Stimulated activated CD4-positive, alpha-beta T cell treated with anti-CD3 and anti-CD28 coated beads, TNF-alpha, amount 100 ng/mL, for 24 hours (primary cell): Measurements from ENCODE around the gene UFD1.
A peak's percentile ranks its signal among the peaks of the same experiment; 100 is the strongest.

Experiments used
- DNase-seq, 3 experiments: peaks; one replicate each; pipeline ENCODE4 v3.0.0-alpha.2; 2020; ENCODE audit warnings: low read depth in 3 of 3

Gene UFD1

DNA sequence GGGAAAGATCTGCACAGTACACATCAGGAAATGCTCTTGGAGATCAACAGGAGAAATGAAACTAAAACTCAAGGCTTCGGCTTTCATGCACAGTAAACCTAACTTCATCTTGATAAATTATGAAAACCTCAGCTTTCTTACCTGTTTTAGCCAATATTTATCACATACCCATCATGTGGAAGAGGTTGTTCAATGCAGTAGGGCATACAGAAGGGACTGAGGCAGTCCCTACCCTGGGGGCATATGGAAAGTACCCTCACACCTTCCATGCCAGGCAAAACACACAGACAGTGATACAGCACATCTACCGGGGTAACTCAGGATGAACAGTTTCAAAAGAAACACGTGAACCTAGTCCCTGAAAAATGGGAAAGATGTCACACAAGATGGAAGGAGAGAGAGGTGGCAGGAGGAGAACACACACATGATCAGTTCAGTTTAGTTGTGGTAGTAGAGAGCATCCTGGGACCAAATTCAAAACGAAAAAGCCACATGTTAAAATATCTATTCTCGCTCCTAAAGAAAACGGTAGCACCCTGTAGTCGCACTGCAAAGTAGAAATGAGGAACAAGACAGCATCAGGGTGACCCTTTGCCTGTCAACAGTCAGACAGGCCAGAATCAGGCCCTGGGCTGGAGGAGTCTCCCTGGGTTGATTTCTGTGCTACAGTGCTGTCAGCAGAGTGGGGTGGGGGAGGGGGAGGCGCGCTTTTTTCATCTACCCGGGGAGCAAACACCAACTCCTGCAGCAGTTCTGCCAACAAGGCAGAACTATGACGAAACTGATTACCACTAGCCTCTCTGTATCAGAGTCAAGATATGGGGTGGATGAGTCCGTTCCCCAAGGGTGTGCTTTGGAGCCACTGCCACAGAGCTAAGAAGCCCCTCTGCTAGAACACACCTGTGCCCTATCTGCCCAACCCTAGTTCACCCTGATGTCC, 48.8 kb downstream of the UFD1 start:
- DNase-seq = peak in 1 of 3 experiments; percentile 44

DNA sequence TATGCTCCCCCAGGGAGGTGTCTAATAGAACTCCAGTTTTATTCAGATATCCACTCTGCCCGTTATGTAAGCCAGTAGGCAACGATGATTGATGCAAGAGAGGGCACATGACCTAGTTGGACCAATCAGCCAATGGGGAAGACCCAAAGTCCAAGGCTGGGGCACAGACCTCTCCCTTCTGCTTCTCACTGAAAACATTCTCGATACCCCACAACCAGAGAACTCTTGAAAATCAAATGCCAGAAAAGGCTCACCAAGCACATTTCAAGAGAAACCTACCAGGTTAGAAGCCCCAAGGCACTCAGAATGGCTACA, 54.9 kb downstream of the UFD1 start:
- no peak for DNase-seq

DNA sequence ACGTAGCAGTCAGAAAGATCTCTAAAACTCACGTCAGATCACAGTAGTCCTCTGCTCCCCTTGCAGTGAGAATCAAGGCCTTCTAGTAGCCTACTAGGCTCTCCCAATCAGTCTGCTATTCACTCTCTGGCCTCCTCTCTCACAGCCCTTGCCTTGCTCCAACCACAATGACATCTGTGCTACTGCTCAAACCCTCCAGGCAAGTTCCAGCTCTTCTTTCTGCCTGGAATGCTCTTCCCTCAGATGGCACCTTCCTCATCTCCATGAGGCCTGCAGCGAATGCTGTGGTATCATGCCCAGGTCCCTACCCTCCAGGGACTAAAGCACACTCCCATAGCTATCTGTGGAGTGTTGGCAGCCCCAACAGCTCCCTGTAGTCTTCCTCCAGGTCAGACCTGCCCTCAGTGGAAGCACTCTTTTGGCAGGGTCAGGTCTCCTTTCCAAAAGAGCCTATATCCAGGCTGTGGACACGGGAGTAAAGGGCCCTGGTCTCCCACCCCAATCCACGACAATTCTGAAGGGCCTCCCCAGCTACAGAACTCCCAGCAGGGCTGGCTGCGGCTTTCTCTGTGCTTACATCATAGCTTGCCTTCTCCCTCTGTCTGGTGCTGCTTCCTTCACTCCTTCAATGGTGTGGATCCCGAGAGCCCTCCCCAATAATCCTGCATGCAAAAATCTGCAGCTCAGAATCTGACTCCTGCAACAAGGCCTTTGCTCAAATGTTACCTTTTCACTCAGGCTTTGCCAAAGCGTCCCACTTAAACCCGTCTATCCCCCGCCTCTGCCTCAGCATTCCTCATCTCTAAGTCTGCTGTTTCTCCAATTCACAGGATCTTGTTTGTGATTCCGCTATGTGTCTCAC, 56.3 kb downstream of the UFD1 start:
- DNase-seq = no peak

DNA sequence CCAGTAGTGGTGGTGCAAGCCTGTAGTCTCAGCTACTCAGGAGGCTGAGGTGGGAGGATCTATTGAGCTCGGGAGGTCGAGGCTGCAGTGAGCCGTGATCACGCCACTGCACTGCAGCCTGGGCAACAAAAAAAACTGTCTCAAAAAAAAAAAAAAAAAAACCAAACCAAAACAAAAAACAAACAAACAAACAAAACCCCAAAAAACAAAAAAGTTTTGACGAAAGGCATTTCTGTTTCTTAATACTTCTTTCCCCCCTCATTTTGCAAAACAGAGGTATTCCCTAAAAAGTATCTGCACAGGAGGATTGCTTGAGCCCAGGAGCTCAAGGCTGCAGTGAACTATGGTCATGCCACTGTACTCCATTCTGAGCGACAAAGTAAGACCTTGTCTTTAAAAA, 58.7 kb downstream of the UFD1 start:
- DNase-seq = no peak

DNA sequence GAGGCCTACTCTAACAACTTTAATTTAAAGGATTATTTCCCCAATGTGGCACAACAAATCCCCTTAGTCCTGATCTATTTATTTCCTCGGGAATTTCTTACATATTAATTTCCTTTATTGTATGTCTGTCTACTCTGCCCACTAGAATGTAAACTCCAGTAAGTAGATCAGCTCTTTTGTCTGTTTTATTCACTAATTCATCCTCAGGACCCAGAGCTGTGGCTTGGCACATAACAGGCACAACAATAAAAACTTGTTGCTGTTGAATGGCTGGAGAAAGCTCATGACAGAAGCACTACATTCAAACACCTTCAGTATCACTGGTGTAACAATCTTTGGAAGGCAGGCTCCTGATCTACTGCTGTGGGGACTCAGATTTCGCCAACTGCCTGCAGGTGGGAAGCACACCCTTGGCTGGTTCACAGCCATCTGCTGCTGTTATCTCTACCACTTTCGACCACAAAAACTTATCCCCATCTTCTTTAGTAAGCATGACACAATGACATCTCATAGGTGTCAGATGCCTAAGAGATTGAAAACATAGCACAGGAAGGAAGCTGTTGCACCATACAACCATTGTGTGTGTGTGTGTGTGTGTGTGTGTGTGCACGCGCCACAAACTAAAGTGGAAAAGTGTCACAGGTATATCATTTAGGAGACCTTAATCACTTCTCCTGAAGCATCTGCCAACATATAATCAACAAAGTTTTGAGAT, 59.4 kb downstream of the UFD1 start:
- peak in 1 of 3 experiments; percentile 39 for DNase-seq

DNA sequence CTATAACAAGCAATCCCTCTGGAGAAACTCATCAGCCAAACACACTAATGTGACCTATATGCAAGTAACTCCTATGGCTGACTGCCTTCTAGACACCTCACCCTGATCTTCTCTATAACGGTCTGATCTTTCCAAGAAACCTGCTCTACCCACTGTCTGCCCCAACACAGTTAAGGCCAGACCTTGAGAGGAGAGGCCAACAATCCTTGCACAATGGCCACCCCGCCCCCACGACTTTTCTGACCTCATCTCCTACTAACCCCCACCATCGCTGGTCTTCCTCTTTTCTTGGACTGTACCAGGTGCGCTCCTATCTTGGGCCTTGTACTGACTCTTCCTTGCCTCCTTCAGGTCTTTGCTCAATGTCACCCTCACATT, 59.9 kb downstream of the UFD1 start:
- DNase-seq = no peak

DNA sequence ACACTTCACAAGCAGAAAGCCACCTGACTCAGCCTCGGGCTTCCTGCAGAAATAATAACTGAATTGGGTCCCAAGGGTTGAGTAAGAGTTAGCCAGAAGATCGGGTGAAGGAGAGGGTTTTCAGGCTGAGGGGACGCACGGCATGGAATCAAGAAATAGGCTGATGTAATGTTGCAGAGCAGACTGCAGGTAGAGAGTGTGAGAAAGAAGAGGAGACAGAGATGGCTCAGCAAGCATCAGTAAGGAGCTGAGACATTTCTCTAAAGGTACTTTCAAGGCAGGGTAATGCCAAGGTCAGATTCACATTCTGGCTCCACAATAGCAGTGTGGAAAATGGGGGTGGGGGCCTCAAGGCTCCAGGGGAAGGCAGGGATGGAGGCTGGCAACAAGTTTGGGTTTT, 66.1 kb downstream of the UFD1 start:
- DNase-seq = no peak

DNA sequence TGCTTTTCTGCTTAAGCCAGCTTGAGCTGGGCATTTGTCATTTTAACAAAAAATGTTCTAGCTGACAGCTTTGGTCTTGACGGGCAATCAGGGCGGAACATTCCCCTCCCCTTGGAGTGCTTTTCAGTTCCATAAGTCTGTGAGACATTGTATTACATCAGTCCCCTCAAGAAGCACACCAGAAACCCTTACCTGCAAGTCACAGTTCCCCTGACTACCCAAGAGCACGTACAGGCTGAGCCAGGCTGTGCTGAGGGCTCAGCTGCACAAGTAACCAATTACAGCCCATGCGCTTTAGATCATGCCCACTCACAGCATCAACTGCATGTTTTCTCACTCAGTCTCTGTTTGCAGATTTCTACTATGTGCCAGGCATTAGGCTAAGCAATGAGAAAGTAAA, 66.5 kb downstream of the UFD1 start:
- no peak for DNase-seq

DNA sequence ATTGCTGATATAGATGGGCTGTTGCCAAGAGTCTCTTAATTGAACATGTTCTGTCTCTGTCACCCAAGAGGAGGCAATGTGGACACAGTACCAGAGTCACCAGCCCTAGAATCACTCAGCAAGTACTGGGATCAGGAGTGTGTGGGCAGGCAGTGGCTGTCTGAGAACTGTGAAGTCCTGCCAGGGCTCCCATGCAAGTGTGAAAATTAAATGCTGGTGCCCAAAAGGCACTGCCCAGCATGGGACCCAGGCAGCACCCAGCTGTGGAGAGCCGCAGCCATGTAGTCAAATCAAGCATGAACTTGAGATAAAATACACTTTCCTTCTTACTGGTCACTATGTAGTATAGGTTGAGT, 67.3 kb downstream of the UFD1 start:
- DNase-seq = no peak

DNA sequence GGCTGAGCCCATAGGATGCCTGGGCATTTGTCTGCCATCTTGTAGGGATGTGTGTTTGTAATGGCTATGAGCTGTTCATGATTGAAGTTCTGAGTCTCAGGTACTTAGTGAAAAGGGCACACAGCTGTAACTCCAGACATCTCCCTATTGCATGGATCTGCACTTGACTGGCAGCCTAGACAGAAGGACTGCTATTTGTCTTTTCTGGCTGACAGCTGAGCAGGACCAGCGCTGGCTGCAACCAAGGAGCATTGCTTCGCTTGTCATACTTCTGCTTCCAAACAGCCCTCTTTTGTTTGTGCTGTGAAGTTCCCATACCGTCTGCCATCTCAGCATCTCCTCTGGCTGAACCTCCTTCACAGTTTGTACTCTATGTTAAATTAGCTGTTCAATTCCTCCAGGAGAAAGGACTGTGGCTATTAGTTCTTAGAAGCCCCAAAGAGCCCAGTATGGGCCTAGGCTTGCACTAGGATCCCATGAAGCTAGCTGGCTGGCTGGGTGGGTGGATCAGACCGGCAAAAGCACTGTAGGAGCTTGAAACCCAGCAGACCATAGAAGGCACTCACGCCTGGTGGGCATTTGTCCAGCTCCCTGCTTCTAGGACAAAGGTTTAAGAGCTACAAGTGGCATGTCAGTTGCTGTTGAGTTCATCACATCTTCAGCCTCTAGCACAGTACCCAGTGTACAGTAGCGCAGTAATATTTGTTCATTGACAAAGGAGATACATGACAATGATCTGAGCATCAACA, 67.9 kb downstream of the UFD1 start:
- DNase-seq = no peak

DNA sequence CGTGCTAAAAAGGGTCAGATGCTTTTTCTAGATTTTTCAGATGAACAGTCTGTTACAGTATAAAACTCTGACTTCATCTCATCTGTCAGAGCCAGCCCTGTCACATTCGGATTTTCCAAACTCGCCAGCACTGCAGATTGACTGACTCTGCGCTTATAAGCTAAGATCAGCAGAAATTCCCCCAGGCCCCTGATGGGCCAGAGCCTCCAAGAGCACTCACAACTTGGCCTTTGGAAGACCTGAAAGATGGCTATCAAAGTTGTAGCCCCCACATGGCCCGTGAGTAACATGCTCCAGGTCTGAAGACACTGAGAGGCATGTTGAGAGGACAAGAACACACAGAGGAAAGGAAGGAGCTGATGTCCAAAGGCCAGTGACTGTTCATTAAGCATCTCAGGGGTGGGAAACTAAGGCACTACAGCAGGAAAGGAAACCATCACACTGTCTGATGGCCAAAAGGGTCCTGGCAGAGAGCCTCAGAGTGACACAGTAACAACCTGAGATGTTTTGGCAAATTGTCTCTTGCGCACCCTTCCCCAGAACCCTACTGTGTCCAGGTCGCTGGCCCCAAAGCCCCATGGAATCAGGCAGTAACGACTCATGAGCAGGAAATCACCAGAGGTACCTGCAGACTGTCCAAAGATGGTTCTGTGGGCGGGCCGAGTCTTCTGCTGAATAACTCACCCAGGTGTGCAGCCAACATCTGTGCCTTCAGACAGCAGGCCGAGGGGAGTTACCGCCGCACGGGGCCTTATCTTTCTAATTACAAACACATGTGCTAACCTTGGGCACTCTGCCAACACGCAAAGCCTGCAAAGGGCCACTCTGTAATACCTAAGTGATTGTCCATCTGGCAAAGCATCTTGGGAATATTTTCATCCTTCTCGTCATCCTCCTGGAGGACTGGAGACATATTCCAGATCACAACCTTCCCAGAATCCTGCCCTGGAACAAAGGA, 71.1 kb downstream of the UFD1 start:
- no peak for DNase-seq

DNA sequence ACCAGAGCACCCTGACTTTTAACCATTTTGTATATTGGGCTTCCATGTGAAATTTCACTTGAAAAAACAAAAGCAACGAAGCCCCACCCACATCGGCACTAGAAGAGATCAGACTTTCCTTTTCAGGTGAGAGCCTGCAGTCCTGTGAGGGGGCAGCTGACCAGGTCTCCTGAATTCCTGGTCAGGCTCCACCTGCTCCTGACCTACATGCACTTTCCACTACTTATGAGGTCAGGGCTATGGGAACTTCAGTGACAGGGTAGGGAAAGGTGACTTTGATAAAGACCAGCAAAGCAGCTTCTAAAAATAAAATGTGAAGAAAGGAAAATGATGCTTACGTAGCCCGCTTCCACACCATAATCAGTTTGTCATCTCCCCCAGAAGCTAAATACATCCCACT, 72.1 kb downstream of the UFD1 start:
- no peak for DNase-seq

DNA sequence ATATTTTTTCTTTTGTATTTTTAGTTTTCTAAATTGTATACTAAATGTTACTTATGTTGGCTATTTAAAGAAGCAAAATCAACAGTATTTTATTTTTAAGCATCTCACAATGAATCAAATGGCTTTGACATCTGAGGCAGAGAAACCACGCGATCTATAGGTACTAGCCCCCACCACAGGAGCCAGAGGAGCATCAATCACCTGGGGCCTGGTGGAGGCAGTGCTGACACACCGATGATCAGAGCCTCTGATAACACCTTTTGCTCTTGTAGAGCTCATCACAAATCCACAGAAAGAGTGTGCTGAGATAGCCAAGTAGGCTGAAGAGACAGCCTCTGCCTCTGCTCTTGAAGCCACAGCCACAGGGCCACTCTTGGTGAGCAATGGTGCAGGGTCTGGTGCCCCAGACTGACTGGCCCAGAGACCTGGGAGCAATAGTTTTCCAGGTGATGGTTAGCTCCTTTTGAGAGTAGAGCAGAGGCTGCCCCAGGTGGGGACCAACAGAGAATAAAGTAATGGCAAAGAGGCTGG, 72.6 kb downstream of the UFD1 start:
- no peak for DNase-seq

DNA sequence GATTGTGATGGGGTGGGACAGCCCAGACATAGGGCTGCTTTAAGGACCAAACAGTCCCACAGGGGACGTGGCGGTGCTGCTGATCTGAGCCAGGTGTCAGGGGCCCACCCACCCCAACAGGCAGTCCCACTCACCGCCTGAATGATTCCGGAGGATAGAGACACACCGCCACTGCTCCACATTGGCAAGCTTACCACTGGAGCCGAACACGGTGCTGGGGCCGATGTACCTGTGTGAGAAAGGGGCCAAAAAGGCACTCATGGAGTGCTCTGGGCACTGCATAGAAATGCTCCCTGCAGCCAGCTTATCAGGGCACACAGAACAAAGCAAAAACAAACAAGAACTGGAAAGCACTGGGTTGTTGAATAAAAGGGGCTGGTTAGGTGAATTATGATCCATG, 73.3 kb downstream of the UFD1 start:
- DNase-seq = no peak

DNA sequence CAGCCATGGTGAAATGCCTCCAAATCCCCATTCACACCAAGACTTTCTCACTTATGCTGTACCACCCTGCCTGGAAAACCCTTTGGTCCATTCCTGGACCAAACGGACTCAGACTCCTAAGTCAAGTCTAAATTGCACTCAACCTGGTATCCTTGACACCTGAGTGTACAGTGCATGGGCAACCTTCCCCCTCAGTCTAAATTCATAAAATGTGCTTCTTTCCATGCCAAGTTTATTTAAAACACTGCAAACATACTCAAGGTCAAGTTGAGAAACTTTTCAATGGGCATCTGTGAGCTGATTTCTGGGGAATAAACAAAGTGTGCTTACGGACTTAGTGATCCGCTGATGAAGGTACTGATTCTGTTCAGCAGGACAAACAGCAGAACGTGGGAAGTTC, 73.9 kb downstream of the UFD1 start:
- no peak for DNase-seq

DNA sequence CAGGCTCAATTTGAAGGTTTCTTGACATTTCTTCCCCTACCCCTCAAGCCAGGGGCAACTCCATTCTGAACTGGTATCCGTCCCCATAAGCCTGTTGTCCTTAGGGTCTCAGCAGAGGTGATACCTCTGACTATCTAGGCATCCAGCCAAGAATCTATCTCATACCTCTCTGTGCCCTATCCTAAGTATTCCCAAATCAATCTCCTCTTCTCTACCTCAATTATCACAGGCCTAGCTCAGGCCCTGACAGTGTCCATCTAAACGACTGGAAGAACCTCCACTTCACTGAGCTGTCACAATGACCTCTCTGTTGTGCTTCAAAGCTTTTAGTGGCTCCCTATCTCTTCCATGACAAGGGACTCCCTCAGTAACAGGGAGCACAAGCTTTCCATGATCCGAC, 74.3 kb downstream of the UFD1 start:
- no peak for DNase-seq

DNA sequence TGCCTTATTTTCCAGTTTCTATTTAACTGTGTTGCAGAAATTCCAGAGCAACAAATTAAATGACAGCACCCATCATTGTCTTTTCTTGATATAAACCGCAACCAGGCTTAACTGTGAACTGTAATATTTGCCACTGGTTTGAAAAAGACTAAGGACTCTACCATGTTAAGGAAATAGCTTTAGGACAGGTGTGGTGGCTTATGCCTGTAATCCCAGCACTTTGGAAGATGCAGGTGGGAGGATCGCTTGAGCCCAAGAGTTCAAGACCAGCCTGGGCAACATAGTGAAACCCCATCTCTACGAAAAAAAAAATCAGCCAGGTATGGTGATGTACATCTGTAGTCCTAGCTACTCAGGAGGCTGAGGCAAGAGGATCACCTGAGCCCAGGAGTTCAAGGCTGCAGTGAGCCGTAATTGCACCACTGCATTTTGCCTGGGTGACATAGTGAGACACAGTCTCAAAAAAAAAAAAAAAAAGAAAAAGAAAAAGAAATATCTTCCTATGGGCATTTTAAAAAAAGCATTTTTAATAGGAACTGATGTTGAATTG, 76.3 kb downstream of the UFD1 start:
- no peak for DNase-seq

DNA sequence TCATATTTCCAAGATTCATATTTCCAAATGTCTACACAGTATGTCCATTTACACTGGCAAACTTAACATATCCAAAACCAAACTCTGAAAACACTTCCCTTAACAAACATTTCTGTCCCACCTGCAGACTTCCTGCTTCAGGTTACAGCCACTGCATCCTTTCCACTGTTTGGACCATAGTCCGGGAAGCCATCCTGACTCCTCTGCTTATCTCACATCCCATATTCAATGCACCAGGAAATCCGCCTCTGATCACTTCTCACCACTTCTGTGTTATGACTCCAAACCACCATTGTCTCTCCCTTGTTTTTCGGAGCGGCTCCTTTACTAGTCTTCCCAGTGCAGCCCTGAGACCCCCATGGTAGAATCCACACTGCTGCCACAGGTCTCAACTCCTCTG, 77.5 kb downstream of the UFD1 start:
- no peak for DNase-seq

DNA sequence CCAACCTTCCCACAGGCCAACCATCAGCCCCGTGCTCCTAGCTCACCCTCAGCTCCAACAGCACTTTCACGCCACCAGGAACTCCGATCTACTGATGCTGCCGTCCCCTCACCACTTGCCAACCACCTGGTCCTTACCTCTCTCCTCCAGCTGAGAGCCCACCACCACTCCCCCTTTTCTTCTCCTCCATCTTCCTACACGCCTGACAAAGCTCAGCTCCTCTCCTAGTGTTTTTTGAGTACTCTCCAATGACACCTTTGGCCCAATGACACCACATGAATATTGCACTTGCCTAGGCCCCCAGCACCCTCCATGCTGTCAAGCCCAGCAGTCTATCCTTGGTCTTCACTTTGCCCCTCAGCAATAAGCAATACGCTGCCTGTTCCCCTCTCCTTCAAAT, 78.1 kb downstream of the UFD1 start:
- DNase-seq = no peak
